Fibroblast of lung (primary cell): ENCODE measurements around the gene TNRC18.

ENCODE experiments used
- EZH2 ChIP-seq: IDR thresholded peaks from 2 replicates; pipeline ENCODE4 v1.5.1; 2012; ENCODE audit warnings: low read length, control low read depth, mild to moderate bottlenecking; ENCODE audit errors: missing control alignments
- TF ChIP-seq, protein P1 (sequence below), 2 donors: IDR thresholded peaks in 1 of 2; conservative IDR thresholded peaks in 1 of 2; 1 replicate in 1 of 2; 2 replicates in 1 of 2; pipeline ENCODE4 v1.5.1; 2011 to 2012; ENCODE audit warnings: low read length in 2 of 2, control low read depth in 1 of 2, inconsistent platforms in 1 of 2, low read depth in 1 of 2, mild to moderate bottlenecking in 1 of 2

DNA sequence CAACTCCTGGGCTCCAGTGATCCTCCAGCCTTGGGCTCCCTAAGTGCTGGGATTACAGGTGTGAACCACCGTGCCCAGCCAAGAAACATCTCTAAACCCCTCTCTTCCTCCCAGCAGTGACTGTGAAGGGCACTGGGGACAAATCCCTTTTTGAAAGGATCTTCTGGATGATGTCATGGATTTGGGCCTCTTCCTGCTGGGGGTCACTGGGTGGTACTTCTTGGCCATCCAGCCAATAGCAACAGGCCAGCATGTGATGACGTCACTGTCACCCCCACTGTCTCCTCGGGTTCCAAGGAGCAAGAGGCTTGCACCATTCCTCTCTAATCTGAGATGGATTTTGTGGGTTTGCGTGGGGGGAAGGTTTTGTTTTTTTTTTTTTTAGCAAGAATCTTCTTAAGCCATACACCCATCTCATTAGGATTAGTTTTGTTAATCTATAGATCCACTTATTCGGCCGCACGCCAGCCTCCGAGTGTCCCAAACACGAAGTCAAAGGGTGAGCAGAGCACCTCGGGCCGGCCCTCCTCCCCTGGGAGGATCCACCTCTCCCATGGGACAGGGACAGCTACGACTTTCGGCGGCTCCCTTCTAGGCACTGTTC lies 29.4 kb upstream of the TNRC18 start:
- TF ChIP-seq, protein P1, sequence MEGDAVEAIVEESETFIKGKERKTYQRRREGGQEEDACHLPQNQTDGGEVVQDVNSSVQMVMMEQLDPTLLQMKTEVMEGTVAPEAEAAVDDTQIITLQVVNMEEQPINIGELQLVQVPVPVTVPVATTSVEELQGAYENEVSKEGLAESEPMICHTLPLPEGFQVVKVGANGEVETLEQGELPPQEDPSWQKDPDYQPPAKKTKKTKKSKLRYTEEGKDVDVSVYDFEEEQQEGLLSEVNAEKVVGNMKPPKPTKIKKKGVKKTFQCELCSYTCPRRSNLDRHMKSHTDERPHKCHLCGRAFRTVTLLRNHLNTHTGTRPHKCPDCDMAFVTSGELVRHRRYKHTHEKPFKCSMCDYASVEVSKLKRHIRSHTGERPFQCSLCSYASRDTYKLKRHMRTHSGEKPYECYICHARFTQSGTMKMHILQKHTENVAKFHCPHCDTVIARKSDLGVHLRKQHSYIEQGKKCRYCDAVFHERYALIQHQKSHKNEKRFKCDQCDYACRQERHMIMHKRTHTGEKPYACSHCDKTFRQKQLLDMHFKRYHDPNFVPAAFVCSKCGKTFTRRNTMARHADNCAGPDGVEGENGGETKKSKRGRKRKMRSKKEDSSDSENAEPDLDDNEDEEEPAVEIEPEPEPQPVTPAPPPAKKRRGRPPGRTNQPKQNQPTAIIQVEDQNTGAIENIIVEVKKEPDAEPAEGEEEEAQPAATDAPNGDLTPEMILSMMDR (conservative IDR thresholded peaks at IDR 0.05 in 1 of 2, IDR thresholded peaks at IDR 0.05 in 1 of 2; ENCODE audit: low read depth in 1 of 2, low read length in 2 of 2), result no peak
- TF ChIP-seq EZH2, result no peak
